ENCODE data around the gene RPS17.

DNA sequence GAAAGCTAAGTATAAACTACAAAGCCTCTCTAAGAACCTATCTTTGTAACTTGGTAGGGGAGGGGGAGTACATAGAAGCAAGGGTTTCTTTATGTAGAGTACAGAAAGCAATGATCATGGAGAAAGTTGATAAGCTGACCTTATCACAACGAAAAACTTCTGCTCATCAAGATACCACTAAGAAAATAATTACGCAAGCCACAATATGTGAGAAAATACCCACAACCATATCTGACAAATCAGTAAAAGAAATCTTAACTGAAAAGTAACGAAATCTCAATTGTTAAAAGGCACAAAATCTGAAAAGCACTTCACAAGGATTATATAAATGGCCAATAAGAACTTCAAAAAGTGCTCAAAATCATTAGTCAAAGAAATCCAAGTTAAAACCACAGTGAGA lies 35.1 kb upstream of the RPS17 start:
- TF ChIP-seq SIN3A (IDR thresholded peaks at IDR 0.05; ENCODE audit: borderline replicate concordance, insufficient read depth, low read length): no peak
- TF ChIP-seq, protein P1, sequence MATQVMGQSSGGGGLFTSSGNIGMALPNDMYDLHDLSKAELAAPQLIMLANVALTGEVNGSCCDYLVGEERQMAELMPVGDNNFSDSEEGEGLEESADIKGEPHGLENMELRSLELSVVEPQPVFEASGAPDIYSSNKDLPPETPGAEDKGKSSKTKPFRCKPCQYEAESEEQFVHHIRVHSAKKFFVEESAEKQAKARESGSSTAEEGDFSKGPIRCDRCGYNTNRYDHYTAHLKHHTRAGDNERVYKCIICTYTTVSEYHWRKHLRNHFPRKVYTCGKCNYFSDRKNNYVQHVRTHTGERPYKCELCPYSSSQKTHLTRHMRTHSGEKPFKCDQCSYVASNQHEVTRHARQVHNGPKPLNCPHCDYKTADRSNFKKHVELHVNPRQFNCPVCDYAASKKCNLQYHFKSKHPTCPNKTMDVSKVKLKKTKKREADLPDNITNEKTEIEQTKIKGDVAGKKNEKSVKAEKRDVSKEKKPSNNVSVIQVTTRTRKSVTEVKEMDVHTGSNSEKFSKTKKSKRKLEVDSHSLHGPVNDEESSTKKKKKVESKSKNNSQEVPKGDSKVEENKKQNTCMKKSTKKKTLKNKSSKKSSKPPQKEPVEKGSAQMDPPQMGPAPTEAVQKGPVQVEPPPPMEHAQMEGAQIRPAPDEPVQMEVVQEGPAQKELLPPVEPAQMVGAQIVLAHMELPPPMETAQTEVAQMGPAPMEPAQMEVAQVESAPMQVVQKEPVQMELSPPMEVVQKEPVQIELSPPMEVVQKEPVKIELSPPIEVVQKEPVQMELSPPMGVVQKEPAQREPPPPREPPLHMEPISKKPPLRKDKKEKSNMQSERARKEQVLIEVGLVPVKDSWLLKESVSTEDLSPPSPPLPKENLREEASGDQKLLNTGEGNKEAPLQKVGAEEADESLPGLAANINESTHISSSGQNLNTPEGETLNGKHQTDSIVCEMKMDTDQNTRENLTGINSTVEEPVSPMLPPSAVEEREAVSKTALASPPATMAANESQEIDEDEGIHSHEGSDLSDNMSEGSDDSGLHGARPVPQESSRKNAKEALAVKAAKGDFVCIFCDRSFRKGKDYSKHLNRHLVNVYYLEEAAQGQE (IDR thresholded peaks at IDR 0.05; ENCODE audit: insufficient read depth in 1 of 2, low read depth in 2 of 2, low read length in 2 of 2): no peak
- no peak for TF ChIP-seq POLR2AphosphoS5 (IDR thresholded peaks at IDR 0.05; ENCODE audit: low read depth, low read length)
- no peak for TF ChIP-seq TAF1 (IDR thresholded peaks at IDR 0.05; ENCODE audit: borderline replicate concordance, insufficient read depth, low read length)

Measured in PFSK-1 (cell line).